KBM-7 (cell line): Measurements from ENCODE around the gene TM4SF1.

Experiments used
- DNase-seq: peaks from one replicate; pipeline ENCODE4 v3.0.0-alpha.2; 2015
- in situ Hi-C: fragments of 300-500 bp; cut with MboI; formaldehyde crosslinking; loops from 2 replicates; pipeline ENCODE4 v1.14.3; 2020; ENCODE audit warnings: low sequenced_read_pairs, low pct_unique_long_range_greater_than_20kb, mixed read lengths

The TM4SF1 gene

GRCh38 chr3:149397528-149397927 is 20.1 kb upstream of the TM4SF1 start:
- no peak for DNase-seq
- in situ Hi-C loops: loop anchor here (10.0 kb wide), 1 partner anchor 87 kb away; no protein-coding TSS in a partner anchor

DNA sequence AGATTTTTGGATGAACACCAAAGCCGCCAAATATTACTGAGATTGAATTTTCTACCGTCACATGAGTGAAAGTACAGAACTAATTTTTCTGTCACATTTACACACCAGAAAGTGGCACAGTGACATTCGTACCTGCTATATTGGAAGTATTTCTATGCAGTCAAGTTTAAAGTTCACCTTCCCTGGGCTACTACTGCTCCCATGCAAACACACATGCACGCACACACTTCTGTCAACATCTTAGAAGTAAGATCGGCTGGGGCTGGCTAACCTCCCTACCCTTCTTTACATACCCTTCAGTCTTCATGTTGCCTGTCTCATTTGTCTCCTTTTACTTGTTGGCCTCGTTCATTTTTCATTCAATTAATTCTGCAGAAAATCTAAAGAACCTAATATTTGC is 19.0 kb upstream of the TM4SF1 start:
- in situ Hi-C loops: loop anchor here (10.0 kb wide), 1 partner anchor 88 kb away; no protein-coding TSS in a partner anchor

DNA sequence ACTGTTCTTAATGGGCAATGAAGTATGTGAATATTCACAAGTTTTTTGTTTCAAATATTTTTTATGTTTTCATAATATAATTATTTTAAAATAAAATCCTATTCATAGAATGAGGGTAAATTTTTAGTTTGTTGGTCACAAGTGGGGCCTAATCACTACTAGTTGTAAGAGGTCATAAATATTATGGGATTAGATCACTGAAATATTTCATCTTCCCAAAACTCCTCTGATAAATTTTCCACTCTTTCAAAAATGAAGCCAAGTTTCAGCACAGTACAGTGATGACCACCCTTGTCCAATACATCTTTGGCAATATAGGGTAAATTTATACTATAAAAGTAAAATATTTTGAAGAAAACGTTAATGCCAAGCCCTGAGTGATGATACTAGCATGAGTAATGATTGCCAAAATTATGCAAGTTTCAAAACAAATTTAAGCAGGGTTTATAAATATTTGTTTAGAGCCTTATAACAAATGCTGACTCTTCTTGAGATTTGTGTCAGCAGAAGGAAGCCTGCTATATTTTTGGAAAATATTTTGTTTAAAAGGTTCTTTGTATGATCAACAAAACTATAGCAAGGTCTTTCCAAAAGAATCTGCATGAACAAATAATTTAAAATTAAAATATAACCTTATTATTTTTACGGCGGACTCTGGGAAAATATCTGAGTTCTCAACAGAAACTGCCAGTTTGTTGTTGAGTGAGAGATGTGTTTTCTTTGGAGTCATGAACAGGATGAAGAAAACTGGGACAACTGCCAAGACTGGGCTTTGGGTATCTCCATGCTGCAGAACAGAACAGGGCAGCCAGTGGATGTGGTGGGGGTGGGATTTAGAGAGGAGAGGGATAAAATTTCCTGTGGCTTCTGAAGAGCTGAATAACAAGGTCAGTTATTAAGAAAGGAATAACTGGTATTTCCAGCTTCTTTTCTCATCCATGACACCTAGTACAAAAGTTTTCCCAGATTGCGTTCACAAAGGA is 17.9 kb upstream of the TM4SF1 start:
- DNase-seq: no peak
- in situ Hi-C loops: loop anchor here (10.0 kb wide), 1 partner anchor 89 kb away; no protein-coding TSS in a partner anchor

More for the DNA sequence above, 19.0 kb upstream of the TM4SF1 start:
- no peak for DNase-seq

GRCh38 chr3:149393345-149394160 is 16.1 kb upstream of the TM4SF1 start:
- peak; percentile 57 for DNase-seq
- in situ Hi-C loops: loop anchor here (10.0 kb wide), 1 partner anchor 91 kb away; no protein-coding TSS in a partner anchor

DNA sequence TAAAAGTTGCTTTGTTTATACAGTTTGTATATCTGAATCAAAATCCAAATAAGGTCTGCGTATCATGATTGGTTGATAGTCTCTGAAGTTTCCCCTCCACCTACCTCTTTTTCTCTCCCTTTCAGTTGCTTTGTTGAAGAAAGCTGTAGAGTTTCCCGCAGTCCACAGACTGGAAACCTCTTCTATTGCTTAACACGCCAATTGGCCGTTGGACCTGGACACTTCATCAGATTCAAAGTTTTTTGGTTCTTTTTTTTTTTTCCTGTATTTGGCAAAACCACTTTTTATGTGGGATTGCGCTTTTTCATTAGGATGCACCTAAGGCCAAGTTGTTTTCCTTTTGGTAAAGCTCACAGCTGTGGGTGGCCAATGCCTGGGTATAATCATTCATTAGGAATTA is 14.5 kb upstream of the TM4SF1 start:
- DNase-seq: no peak
- in situ Hi-C loops: loop anchor here (10.0 kb wide), 1 partner anchor 93 kb away; no protein-coding TSS in a partner anchor

GRCh38 chr3:149390772-149391212 is 13.3 kb upstream of the TM4SF1 start:
- DNase-seq: no peak

DNA sequence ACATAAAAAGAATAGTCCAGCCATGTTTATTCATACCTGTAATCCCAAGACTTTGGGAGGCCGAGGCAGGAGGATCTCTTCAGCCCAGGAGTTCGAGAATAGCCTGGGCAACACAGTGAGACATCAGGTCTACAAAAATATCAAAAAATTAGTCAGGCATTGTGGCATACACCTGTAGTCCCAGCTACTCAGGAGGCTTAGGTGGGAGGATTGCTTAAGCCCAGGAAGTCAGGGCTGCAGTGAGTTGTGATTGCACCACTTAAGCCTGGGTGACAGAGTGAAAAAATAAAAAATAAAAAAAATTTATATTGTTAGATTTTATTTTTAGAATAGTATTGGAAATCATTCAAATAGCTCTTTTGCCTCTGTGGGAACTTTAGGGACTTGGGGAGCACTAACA is 12.8 kb upstream of the TM4SF1 start:
- in situ Hi-C loops: loop anchor here (10.0 kb wide), 1 partner anchor 95 kb away; no protein-coding TSS in a partner anchor
- DNase-seq: no peak

More at GRCh38 chr3:149390772-149391212, 13.3 kb upstream of the TM4SF1 start:
- in situ Hi-C loops: loop anchor here (10.0 kb wide), 1 partner anchor 94 kb away; no protein-coding TSS in a partner anchor

GRCh38 chr3:149388531-149389417 is 11.3 kb upstream of the TM4SF1 start:
- in situ Hi-C loops: no loop called here

GRCh38 chr3:149388001-149388440 is 10.6 kb upstream of the TM4SF1 start:
- DNase-seq: no peak
- in situ Hi-C loops: no loop called here

More at GRCh38 chr3:149388531-149389417, 11.3 kb upstream of the TM4SF1 start:
- DNase-seq: no peak

DNA sequence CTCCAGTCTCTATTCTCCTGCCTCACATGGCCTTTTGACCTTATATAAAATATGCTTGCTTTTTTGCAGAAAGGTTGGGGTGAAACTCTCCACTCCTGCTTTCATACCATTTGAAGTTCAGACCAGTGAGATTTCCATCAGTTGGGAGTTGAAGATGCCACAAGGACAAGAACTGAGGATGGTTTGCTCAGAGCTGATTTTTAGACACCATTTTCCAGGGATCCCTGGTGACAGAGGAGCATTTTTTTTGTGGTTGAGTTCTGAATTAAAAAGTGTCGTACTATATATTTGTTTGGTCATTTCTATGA is 8.8 kb upstream of the TM4SF1 start:
- DNase-seq: no peak
- in situ Hi-C loops: no loop called here

GRCh38 chr3:149385617-149386298 is 8.3 kb upstream of the TM4SF1 start:
- in situ Hi-C loops: no loop called here
- no peak for DNase-seq

- no peak for DNase-seq
- in situ Hi-C loops: no loop called here
Measured at GRCh38 chr3:149384911-149385321, 7.5 kb upstream of the TM4SF1 start.

- in situ Hi-C loops: no loop called here
- DNase-seq: no peak
Measured at GRCh38 chr3:149384167-149384566, 6.7 kb upstream of the TM4SF1 start.

DNA sequence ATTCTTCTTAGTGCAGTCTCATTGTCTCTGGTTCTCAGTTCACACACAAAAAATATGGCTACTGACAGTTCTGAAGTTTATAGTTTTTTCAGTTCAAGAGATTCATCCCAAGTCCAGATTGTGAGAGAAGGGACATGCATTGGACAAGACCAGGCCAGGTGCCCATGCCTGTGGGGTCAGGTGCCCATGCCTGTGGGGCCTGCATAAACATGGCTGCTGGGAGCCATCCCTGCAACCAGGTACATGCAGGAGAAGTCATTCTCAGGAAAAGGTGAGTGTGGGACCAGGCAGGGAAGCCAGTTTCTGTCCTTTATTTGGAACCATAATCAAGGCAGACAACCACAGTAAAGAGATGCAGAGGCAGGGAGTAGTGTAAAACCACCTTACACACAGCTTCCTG is 6.3 kb upstream of the TM4SF1 start:
- no peak for DNase-seq
- in situ Hi-C loops: no loop called here

- DNase-seq: no peak
- in situ Hi-C loops: no loop called here
Measured at GRCh38 chr3:149382518-149382917, 5.1 kb upstream of the TM4SF1 start.

- no peak for DNase-seq
- in situ Hi-C loops: no loop called here
Measured at GRCh38 chr3:149382101-149382467, 4.6 kb upstream of the TM4SF1 start.

GRCh38 chr3:149381173-149382100 is 4.0 kb upstream of the TM4SF1 start:
- DNase-seq: no peak
- in situ Hi-C loops: no loop called here
